ENCODE data around the gene ALKBH8. TPM values are rescaled to one million over a fixed set of nuclear protein-coding genes. Genes with fewer than 3 reads are reported as not detected.
A peak's percentile ranks its signal among the peaks of the same experiment; 100 is the strongest.

The ALKBH8 gene, protein sequence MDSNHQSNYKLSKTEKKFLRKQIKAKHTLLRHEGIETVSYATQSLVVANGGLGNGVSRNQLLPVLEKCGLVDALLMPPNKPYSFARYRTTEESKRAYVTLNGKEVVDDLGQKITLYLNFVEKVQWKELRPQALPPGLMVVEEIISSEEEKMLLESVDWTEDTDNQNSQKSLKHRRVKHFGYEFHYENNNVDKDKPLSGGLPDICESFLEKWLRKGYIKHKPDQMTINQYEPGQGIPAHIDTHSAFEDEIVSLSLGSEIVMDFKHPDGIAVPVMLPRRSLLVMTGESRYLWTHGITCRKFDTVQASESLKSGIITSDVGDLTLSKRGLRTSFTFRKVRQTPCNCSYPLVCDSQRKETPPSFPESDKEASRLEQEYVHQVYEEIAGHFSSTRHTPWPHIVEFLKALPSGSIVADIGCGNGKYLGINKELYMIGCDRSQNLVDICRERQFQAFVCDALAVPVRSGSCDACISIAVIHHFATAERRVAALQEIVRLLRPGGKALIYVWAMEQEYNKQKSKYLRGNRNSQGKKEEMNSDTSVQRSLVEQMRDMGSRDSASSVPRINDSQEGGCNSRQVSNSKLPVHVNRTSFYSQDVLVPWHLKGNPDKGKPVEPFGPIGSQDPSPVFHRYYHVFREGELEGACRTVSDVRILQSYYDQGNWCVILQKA
- polyA plus RNA-seq (2011; rRNA removed) (4.8 and 7.3 TPM in 2 replicates), polyA minus RNA-seq (2011; rRNA and poly(A)+ RNA removed) (6.0 and 9.3 TPM in 2 replicates)

DNA sequence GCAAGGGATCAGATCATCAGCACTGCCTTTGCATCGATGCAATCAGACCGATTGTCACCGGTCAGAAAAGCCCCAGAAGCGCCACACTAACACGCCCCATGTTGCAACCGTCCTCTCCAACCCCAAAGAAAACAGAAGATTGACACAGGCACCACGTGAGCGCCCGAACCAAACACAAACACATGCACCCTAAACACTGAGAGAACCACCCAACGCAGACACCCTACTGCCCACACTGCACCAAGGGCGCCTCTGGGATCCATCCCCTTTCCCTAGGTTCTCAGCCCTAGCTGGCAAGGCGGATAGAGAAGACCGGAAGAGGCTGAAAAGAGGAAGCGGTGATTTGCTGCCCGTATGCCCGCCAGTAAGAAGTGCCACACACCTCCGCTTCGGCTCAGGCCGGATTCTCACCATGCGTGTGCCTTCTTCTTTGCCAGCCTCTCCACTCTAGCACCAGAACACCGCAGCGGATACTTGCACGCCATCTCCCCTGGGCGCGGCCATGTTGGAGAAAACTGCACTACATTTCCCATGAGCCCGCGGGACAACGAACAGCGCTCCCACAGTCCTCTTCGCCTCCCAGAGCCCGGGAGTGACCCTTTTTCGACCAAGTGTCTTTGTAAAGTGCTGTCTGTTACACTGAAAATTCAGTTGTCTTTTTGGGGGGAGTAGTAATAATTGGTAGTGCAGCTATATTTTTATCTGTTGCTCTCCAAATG lies at the start of gene ALKBH8:
Gene ALKBH8 (minus strand): TSS at position 517 of the 719 bp plus-strand sequence. CDS start 4,842 bp downstream, outside the sequence.
- no peaks in the 10 kb centered on the region for H3K9me3 ChIP-seq (ENCODE audit: control insufficient read depth, insufficient read depth, low read length)
- POLR2A ChIA-PET = no interaction called here
- peaks cover 3% of the 10 kb centered on the region for H3K27me3 ChIP-seq (ENCODE audit: control insufficient read depth, insufficient read depth, low read length)
- H3K27ac ChIP-seq (ENCODE audit: low read depth, low read length) = peak within 1 kb of the TSS; percentile 66
- CTCF ChIA-PET = interaction anchor here (3.8 to 5.3 kb wide), 4 partner anchors 10 to 206 kb away, joined by 18 to 67 read pairs (median 38); no protein-coding TSS in a partner anchor
- no peak for DNase-seq (ENCODE audit: low read depth, low spot score)
- H3K4me3 ChIP-seq (ENCODE audit: low read depth, low read length) = peak within 1 kb of the TSS; percentile 96
- no peak for TF ChIP-seq CTCF (IDR thresholded peaks at IDR 0.05; ENCODE audit: low read depth, low read length)

GRCh38 chr11:107612445-107612844 lies 46.9 kb upstream of the ALKBH8 start:
- CTCF ChIA-PET = interaction anchor here (1.1 kb wide), 1 partner anchor 77 kb away, joined by 3 read pairs; no protein-coding TSS in a partner anchor
- DNase-seq (ENCODE audit: low read depth, low spot score) = no peak
- POLR2A ChIA-PET = no interaction called here

DNA sequence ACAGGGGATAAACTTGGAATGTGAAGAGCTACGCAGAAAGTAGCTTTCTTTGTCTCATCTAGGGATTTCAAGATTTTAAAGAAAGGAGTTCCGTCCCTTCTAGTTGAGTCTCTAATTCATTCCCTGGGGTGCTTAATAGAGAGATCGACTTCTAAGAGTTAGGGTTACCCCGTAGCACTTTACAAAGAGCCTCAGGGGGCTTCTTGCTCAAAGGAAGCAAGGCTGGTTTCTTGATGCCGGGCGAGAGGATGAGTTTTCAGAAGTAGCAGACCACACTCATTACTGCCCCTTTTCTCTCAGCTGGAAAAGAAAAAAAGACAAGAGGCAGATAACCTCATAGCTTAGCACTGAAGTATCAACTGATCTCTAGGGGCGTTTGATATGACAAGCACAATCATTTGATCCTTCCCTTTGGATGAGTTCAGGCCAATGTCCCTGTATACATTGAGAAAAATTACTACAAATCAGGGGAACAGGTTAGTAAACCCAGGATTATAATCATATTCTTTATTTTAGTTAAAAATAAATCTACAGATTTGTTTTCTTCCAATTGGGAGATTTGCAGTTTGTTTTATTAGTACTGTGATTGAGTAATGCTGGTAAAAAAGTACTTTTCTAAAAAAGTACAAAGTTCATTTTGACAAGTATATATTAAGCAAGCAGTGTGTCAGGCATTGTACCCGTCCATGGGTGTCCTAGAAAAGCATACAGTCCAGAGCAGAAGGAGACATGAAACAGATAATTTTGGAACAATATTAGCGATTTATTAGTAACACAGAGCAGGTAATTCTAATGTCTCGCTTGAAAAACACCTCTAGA lies 44.1 kb upstream of the ALKBH8 start:
- TF ChIP-seq CTCF (IDR thresholded peaks at IDR 0.05; ENCODE audit: low read depth, low read length) = no peak
- POLR2A ChIA-PET = no interaction called here

More at GRCh38 chr11:107612445-107612844, 46.9 kb upstream of the ALKBH8 start:
- Histone ChIP-seq H3K27me3 (ENCODE audit: control insufficient read depth, insufficient read depth, low read length) (no peaks in the 10 kb centered on the region), H3K27ac (ENCODE audit: low read depth, low read length) (no peak overlapping the region), H3K9me3 (ENCODE audit: control insufficient read depth, insufficient read depth, low read length) (no peaks in the 10 kb centered on the region), H3K4me3 (ENCODE audit: low read depth, low read length) (no peak overlapping the region)
- TF ChIP-seq CTCF (IDR thresholded peaks at IDR 0.05; ENCODE audit: low read depth, low read length) = no peak

GRCh38 chr11:107608809-107609208 lies 43.3 kb upstream of the ALKBH8 start:
- H3K4me3 ChIP-seq (ENCODE audit: low read depth, low read length) = no peak overlapping the region
- no peak for TF ChIP-seq CTCF (IDR thresholded peaks at IDR 0.05; ENCODE audit: low read depth, low read length)
- ChIA-PET CTCF (interaction anchor here (0.5 to 1.2 kb wide), 2 partner anchors 33 to 45 kb away, joined by 3 read pairs; no protein-coding TSS in a partner anchor), POLR2A (no interaction called here)
- no peaks in the 10 kb centered on the region for H3K27me3 ChIP-seq (ENCODE audit: control insufficient read depth, insufficient read depth, low read length)
- H3K27ac ChIP-seq (ENCODE audit: low read depth, low read length) = no peak overlapping the region
- DNase-seq (ENCODE audit: low read depth, low spot score) = no peak
- H3K9me3 ChIP-seq (ENCODE audit: control insufficient read depth, insufficient read depth, low read length) = no peaks in the 10 kb centered on the region

More for the DNA sequence above, 44.1 kb upstream of the ALKBH8 start:
- H3K9me3 ChIP-seq (ENCODE audit: control insufficient read depth, insufficient read depth, low read length) = no peaks in the 10 kb centered on the region
- no peaks in the 10 kb centered on the region for H3K27me3 ChIP-seq (ENCODE audit: control insufficient read depth, insufficient read depth, low read length)
- no peak for DNase-seq (ENCODE audit: low read depth, low spot score)
- H3K4me3 ChIP-seq (ENCODE audit: low read depth, low read length) = no peak overlapping the region
- no peak overlapping the region for H3K27ac ChIP-seq (ENCODE audit: low read depth, low read length)
- CTCF ChIA-PET = interaction anchor here (1.2 kb wide), 1 partner anchor 46 kb away, joined by 3 read pairs; no protein-coding TSS in a partner anchor
